Activated T-helper 2 cell treated with anti-CD3 and anti-CD28 coated beads, Interferon-gamma antibody, Interleukin-2, Interleukin-4, amounts not matched to agents 10 μg/mL and 5 μg/mL and 100 μg/mL, durations not matched to agents 14 hours and 24 hours and 36 hours (primary cell): ENCODE results near the gene SPACA4. TPM values are rescaled to one million over a fixed set of nuclear protein-coding genes. Genes with fewer than 3 reads are reported as not detected.

Experiments used
- DNase-seq: peaks from one replicate; pipeline ENCODE4 v3.0.0; 2021; ENCODE audit warnings: low spot score
- H3K27ac Mint-ChIP-seq: one replicate; pipeline ENCODE4 v1.8.0; 2021; ENCODE audit warnings: mixed read lengths
- H3K27me3 Mint-ChIP-seq: one replicate; pipeline ENCODE4 v1.8.0; 2021; ENCODE audit warnings: low read depth, mixed read lengths
- H3K36me3 Mint-ChIP-seq: one replicate; pipeline ENCODE4 v1.8.0; 2021; ENCODE audit warnings: low read depth, mixed read lengths
- H3K4me1 Mint-ChIP-seq: one replicate; pipeline ENCODE4 v1.8.0; 2021; ENCODE audit warnings: low read depth, mixed read lengths
- H3K4me3 Mint-ChIP-seq: one replicate; pipeline ENCODE4 v1.8.0; 2021; ENCODE audit warnings: low read depth, mild to moderate bottlenecking, moderate library complexity, mixed read lengths
- H3K9me3 Mint-ChIP-seq: one replicate; pipeline ENCODE4 v1.8.0; 2021; ENCODE audit warnings: mixed read lengths
- intact Hi-C: fragments of 100-400 bp; cut with micrococcal nuclease; formaldehyde crosslinking; loops from one replicate; pipeline ENCODE4 v1.15.1; 2023
- total RNA-seq: library from RNA; stranded (reverse); gene quantifications from 2 replicates; pipeline ENCODE4 v1.2.3, GENCODE V29; 2022

SPACA4 gene
- total RNA-seq, 1 donor from 2014 or later: not detected

DNA sequence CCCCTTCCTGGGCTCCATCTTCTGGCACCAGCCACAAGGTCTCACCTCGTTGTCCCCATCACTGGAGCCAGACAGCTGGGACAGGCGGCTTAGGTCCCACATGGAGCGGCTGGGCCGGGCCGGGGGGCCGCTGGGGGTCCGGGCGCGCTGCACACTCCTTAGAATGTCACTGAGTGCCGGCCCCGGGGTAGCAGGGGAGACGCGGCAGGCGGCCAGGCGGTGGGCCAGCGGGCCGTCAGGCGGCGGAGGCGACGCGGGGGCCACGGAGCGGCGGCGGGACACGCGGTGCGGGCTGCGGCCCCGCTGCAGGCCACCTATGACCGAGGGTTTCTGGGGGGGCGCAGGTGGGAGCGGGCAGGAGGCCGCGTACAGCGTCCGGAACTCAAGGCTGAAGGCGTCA lies 3.1 kb upstream of the SPACA4 start:
- no peak for DNase-seq
- no peaks in the 10 kb centered on the region for H3K36me3 Mint-ChIP-seq
- no peaks in the 10 kb centered on the region for H3K9me3 Mint-ChIP-seq
- H3K27me3 Mint-ChIP-seq: no peaks in the 10 kb centered on the region
- no peak overlapping the region for H3K27ac Mint-ChIP-seq
- no peaks in the 10 kb centered on the region for H3K4me1 Mint-ChIP-seq
- no peak overlapping the region for H3K4me3 Mint-ChIP-seq
- intact Hi-C loops: no loop called here

DNA sequence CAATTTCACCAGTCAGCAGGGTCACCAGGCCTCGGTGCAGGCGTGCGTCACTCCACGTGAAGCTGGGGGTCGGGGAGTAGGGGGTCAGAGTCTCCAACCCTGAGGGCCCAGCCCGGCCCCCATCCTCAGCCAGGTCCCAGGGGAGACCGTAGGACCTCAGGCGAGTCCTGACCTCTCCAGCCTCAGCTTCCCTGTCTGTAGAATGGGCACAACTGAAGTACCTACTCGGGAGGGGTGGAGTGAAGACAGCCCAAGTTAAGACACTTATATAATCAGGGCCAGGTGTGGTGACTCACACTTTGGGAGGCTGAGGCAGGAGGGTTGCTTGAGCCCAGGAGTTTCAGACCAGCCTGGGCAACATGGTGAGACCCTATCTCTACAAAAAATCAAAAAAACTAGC lies 2.7 kb upstream of the SPACA4 start:
- peaks cover under 1% of the 10 kb centered on the region for H3K4me1 Mint-ChIP-seq
- intact Hi-C loops: no loop called here
- H3K4me3 Mint-ChIP-seq: no peak overlapping the region
- H3K27ac Mint-ChIP-seq: no peak overlapping the region
- no peaks in the 10 kb centered on the region for H3K36me3 Mint-ChIP-seq
- no peaks in the 10 kb centered on the region for H3K9me3 Mint-ChIP-seq
- DNase-seq: no peak
- no peaks in the 10 kb centered on the region for H3K27me3 Mint-ChIP-seq

DNA sequence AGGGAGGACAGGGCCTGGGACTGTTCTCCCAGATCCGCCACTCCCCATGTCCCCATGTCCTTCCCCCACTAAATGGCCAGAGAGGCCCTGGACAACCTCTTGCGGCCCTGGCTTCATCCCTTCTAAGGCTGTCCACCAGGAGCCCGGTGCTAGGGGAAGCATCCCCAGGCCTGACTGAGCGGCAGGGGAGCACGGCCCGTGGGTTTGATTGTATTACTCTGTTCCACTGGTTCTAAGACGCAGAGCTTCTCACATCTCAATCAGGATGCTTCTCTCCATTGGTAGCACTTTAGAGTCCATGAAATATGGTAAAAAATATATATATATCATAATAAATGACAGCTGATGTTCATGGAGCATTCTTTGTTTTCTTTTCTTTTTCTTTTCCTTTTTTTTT lies 815 bp downstream of the SPACA4 start:
- Mint-ChIP-seq H3K27me3 (no peaks in the 10 kb centered on the region), H3K9me3 (no peaks in the 10 kb centered on the region), H3K4me3 (no peak overlapping the region), H3K27ac (no peak overlapping the region), H3K4me1 (peaks cover 2% of the 10 kb centered on the region), H3K36me3 (no peaks in the 10 kb centered on the region)
- no peak for DNase-seq
- intact Hi-C loops: no loop called here

DNA sequence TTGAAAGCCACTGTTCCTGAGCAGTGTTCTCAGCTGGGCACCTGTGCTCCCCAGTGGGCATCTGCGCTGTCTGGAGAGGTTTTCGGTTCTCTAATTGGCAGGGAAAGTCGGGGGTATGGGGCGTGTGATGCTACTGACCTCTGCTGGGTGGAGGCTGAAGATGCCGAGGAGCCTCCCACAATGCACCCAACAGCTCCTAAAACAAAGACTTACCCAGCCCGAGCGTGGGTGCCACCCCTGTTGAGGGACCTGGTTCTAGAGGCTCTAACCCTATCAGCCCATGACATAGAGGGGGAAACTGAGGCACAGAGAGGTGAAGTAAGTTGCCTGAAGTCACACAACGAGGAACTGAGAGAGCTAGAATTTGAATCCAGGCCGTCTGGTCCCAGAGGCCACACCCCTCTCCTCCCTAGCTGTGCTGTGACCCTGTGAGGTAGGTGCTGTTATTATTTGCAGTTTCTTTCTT lies 2.3 kb downstream of the SPACA4 start:
- peak; percentile 33 for DNase-seq
- peaks cover under 1% of the 10 kb centered on the region for H3K36me3 Mint-ChIP-seq
- H3K27me3 Mint-ChIP-seq: no peaks in the 10 kb centered on the region
- peaks cover 2% of the 10 kb centered on the region for H3K4me1 Mint-ChIP-seq
- intact Hi-C loops: loop anchor here (2.0 kb wide), 1 partner anchor 102 kb away; no protein-coding TSS in a partner anchor
- H3K4me3 Mint-ChIP-seq: no peak overlapping the region
- H3K27ac Mint-ChIP-seq: no peak overlapping the region
- no peaks in the 10 kb centered on the region for H3K9me3 Mint-ChIP-seq

DNA sequence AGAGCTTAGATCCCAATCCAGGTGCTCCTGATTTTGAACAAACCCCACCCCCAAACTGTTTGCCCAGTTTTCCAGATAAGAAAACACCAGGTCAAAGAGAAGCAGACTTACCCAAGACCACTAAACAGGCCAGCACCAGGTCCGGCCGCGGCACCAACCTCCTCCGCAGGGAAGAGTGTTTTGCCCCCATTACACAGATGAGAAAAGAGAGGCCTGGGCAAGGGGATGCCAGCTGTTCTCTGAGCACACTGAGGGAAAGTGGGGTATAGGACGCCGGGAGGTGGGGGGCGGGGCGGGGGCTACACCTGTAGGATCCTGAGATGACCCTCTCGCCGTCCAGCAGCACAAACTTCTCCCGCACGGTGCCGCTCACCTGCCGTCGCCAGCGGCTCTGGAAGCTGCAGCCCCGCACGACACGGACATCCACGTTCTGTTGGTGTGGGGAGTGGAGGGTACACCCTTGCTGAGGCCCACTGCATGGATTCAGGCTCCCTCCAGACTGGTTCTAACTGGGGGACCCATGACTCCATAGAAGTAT lies 3.1 kb downstream of the SPACA4 start:
- Mint-ChIP-seq H3K4me1 (peaks cover 2% of the 10 kb centered on the region), H3K4me3 (no peak overlapping the region), H3K9me3 (no peaks in the 10 kb centered on the region), H3K27ac (no peak overlapping the region), H3K36me3 (peaks cover 6% of the 10 kb centered on the region), H3K27me3 (no peaks in the 10 kb centered on the region)
- no peak for DNase-seq
- intact Hi-C loops: loop anchor here (2.0 kb wide), 1 partner anchor 103 kb away; no protein-coding TSS in a partner anchor

DNA sequence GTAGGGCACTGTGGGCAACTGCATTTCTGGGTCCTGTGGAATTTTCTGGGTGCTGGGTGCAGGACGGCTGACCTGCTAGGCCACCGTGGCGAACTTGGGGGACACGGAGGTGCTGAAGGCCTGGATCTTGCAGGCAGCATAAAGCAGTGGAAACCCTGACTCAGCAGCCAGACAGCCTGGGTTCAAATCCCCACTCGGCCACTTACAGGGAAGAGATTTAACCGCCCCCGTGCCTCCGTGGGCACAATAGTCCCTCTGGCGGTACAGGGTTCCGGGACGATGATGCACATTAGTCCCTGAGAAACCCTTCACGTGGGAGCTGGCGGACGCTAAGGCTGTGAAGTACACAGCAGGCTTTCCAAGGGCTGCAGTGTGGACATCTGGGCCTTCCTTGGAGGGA lies 5.3 kb downstream of the SPACA4 start:
- Mint-ChIP-seq H3K9me3 (no peaks in the 10 kb centered on the region), H3K4me3 (no peak overlapping the region), H3K36me3 (peaks cover 26% of the 10 kb centered on the region), H3K27ac (no peak overlapping the region), H3K4me1 (peaks cover 8% of the 10 kb centered on the region), H3K27me3 (no peaks in the 10 kb centered on the region)
- intact Hi-C loops: no loop called here
- no peak for DNase-seq

DNA sequence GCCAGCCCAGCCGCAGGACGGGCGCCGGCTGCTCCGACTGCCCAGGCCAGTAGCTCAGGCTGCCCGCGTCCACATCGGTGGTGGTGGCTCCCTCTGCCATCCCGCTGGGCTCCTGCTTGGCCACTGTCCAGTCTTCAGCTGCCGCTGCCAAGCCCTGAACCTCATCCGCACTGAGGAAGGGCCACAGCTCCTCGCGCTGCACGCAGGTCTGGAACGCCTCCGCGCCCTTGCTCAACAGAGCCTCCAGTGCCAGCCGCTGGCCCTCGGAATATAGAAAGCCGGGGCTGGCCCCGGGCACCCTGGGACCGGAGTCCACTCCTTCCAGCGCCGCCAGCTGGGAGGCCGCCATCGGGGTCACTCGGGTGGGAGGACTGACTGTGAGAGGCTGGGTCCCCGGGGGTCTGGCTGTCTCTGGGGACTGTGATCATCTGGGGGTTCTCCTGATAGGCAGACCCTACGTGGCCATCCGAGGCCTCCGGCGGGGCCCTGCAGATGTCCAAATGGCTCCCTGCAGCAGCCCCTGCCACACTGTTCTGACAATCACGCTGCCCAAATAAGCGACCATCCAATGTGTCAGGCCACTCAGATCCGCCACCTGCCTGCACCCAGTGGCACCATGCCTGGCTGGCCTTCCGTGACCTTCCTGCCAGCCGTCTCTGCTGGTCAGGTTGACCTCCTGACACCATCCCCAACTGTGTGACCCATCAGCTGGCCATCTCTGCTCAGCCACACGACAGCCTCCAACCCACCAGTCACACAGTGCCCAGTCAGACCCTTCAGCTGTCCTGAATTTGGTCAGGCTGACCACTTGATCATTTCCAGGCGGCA lies 6.7 kb downstream of the SPACA4 start:
- peaks cover 10% of the 10 kb centered on the region for H3K4me1 Mint-ChIP-seq
- H3K27ac Mint-ChIP-seq: no peak overlapping the region
- no peaks in the 10 kb centered on the region for H3K27me3 Mint-ChIP-seq
- no peak overlapping the region for H3K4me3 Mint-ChIP-seq
- no peak for DNase-seq
- intact Hi-C loops: no loop called here
- H3K9me3 Mint-ChIP-seq: no peaks in the 10 kb centered on the region
- H3K36me3 Mint-ChIP-seq: peaks cover 40% of the 10 kb centered on the region

DNA sequence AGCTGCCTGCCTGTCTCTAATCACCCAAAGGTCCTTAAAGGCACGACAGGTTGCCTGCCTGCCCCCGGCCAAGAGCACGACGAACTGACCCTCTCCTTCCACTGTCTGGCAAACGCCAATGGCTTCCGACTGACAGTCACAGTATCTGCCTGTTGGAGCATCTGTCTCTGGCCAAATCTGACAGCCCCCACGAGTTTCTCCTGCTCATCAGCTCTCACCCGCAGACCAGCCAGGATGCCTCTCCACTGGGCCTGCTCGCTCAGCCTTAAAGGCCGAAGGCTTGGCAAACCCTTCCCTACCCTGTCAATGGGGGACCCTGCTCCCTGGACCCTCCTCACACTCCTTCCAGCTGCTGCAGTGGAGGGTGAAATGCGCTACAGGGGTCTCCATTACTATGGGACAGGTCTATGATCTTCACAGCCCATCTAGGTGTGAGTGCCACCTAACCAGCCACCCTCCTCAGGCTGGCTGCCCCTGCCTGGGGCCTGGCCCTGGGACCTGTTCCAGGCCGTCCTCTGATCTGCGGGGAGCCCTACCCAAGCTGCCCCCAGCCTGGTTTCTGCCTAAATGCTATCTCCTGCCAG lies 7.4 kb downstream of the SPACA4 start:
- Mint-ChIP-seq H3K4me3 (no peak overlapping the region), H3K9me3 (no peaks in the 10 kb centered on the region), H3K36me3 (peaks cover 47% of the 10 kb centered on the region), H3K27me3 (no peaks in the 10 kb centered on the region), H3K27ac (peak overlapping the region; percentile 28), H3K4me1 (peaks cover 10% of the 10 kb centered on the region)
- intact Hi-C loops: no loop called here
- no peak for DNase-seq

DNA sequence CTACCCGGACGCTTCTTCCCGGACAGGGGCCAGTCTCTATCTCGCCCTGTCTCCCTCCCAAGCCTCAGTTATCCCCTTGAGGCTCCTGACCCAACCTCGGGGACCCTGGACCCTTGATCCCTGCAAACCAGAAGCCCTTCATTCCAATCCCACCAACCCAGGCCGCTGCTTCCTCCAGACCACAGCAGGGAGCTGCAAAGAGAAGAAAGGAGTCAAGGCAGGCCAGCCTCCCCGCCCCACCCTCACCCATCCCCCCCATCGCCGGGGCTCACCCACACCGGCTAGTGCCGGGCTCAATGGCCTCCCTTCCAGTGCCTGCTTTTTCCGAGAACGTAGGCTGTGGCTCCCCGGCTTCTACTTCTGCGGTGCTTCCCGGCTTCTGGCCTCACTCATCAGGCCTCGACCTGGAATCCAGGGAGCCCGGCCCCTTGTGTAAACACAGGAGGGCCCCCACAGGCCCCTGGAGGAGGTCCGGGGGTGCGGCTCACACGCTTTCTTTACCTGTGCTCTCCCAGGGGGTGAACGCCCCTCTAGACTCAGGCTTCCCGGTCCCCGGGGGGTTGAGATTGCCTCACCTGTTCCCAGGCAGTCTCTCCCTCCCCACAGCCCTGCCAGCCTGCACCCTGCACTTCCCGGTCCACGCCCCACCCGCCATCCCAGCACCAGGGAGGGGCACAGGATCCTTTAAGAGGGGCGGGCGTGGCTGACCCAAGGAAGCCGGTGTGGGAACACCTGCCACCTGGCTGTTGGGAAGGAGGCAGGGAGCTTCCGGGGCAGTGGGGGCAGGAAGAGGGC lies 8.1 kb downstream of the SPACA4 start, which contains the start of gene FAM83E:
Gene FAM83E, minus strand, starts transcription at position 641 of the 795 bp plus-strand sequence. CDS start 1,704 bp downstream, outside the sequence.
- no peak for DNase-seq

DNA sequence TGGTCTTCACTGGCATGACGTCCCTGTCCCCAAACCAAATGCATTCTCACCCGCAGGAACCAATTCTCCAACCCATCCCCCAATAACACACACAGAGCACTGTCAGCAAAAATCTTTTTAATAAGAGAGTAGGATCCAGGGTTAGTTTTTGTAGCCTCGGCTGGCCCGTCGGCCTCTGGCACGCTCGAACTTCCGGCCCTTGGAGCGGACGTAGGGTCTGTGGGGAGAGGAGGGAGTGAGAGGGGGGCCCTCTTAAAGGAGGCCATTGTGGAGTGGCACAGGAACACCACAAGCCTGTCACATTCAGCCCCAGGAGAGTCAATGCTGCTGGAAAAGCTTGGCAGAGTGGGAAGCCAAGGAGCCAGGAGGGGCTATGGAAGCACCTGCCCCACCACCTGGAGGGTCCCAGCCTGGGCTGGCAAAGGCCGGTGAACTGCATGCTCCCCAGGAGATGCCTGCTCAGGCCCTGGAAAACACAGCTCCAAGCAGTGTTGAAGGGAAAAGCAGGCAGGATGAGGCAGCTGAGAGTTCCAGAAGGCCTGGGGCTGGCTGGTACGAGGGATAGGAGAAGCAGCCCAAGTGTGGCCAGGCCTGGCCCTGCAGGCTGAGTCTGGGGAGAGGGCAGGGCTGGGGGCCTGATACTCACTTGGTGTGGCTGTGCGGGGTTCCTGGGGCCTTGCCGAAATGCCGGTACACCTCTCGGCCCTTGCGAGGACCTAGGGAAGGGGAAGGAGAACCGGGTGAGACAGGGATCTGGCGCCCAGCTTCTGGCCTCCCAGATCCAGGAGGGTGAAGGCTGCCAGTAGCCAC lies 8.9 kb downstream of the SPACA4 start:
- H3K4me3 Mint-ChIP-seq: peak overlapping the region; percentile 45
- intact Hi-C loops: no loop called here
- H3K4me1 Mint-ChIP-seq: peaks cover 18% of the 10 kb centered on the region
- H3K27ac Mint-ChIP-seq: no peak overlapping the region
- H3K9me3 Mint-ChIP-seq: no peaks in the 10 kb centered on the region
- H3K27me3 Mint-ChIP-seq: no peaks in the 10 kb centered on the region
- H3K36me3 Mint-ChIP-seq: peaks cover 48% of the 10 kb centered on the region
- no peak for DNase-seq

More for the DNA sequence above, 8.1 kb downstream of the SPACA4 start, which contains the start of gene FAM83E:
- peak within 1 kb of the TSS; percentile 45 for H3K4me3 Mint-ChIP-seq
- H3K27ac Mint-ChIP-seq: peak within 1 kb of the TSS; percentile 28
- H3K9me3 Mint-ChIP-seq: no peaks in the 10 kb centered on the region
- no peaks in the 10 kb centered on the region for H3K27me3 Mint-ChIP-seq
- intact Hi-C loops: no loop called here
- H3K36me3 Mint-ChIP-seq: peaks cover 48% of the 10 kb centered on the region
- peaks cover 12% of the 10 kb centered on the region for H3K4me1 Mint-ChIP-seq

DNA sequence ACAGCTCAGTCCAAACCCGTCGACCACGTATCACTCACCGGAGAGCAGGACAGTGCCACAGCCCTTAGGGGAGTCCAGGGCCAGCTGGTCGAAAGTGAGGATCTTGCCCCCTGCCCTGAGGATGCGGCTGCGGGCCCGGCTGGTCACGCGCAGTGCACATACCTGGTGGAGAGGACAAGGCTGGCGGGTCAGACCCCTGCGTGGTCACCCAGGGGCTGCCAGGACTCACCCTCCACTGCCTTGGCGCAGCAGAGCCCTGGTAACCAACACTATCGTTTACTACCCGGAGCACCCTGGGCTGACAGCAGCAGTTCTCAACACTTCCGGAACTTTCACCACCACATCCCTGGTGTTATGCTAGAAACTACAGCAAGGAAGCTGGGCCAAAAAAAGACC lies 9.5 kb downstream of the SPACA4 start:
- Mint-ChIP-seq H3K9me3 (no peaks in the 10 kb centered on the region), H3K27me3 (no peaks in the 10 kb centered on the region), H3K36me3 (peaks cover 48% of the 10 kb centered on the region), H3K4me3 (peak overlapping the region; percentile 95), H3K4me1 (peaks cover 18% of the 10 kb centered on the region), H3K27ac (peak overlapping the region; percentile 58)
- DNase-seq: no peak
- intact Hi-C loops: no loop called here
